Stimulated activated CD4-positive, alpha-beta T cell treated with anti-CD3 and anti-CD28 coated beads, Interleukin-1b, Interleukin-23, amount 100 ng/mL, for 24 hours (primary cell): ENCODE results near the gene PRM2.

ENCODE experiments used
- DNase-seq, 4 experiments: peaks; one replicate each; pipeline ENCODE4 v3.0.0-alpha.2; 2020; ENCODE audit warnings: low read depth in 4 of 4, low spot score in 1 of 4

PRM2 gene, protein sequence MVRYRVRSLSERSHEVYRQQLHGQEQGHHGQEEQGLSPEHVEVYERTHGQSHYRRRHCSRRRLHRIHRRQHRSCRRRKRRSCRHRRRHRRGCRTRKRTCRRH

GRCh38 chr16:11276143-11276895, at the start of gene PRM2:
Gene PRM2, minus strand, starts transcription at chr16:11276480. Its CDS starts 110 bp downstream, at chr16:11276370.
- no peak for DNase-seq

GRCh38 chr16:11325404-11326083, 49.3 kb upstream of the PRM2 start:
- no peak for DNase-seq

DNA sequence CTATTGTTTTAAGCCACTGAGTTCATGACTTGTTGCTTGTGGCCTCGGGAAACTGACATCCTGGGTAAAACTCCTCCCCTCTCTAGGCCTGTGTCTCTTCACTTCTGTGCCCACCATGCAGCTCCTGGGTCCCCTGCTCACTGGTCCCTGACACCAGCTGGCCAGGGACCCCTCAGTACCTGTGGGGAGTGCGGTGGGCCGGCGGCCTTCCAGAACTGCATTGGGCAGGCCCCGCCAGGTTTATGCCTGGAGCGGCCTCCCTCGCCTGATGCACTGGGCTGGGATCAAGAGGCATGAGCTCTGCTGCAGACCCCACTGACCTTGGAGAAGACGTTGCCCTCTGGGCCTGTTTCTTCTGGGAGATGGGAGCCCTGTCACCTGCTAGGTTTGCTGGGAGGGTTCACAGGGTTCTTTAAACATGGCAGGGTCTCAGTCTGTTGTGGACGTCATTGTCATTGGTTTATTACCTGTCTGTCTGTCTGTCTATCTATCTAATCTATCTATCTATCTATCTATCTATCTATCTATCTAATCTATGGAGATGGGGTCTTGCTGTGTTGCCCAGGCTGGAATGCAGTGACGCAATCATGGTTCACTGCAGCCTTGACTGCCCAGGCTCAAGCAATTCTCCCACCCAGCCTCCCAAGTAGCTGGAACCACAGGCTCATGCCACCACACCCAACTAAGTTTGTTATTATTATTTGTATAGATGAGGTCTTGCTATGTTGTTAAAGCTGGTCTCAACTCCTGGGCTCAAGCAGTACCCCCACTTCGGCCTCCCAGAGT, 47.5 kb upstream of the PRM2 start:
- no peak for DNase-seq

GRCh38 chr16:11322823-11323222, 46.5 kb upstream of the PRM2 start:
- DNase-seq, result no peak

DNA sequence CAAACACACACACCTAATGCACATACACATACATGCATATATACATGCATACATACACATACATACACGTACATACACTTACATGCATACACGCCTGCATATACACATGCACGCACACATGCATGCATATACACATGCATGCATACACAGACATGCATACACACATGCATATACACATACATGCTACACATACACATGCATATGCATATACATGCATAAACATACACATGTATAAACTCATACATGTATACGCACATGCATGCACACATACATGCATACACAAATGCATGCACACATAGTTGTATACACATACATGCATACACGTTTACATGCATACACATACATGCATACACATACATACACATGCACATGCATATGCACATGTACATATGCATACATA, 45.4 kb upstream of the PRM2 start:
- DNase-seq, result no peak

GRCh38 chr16:11320170-11320569, 43.9 kb upstream of the PRM2 start:
- no peak for DNase-seq

- DNase-seq, result no peak
Observed at GRCh38 chr16:11319529-11320146, 43.4 kb upstream of the PRM2 start.

DNA sequence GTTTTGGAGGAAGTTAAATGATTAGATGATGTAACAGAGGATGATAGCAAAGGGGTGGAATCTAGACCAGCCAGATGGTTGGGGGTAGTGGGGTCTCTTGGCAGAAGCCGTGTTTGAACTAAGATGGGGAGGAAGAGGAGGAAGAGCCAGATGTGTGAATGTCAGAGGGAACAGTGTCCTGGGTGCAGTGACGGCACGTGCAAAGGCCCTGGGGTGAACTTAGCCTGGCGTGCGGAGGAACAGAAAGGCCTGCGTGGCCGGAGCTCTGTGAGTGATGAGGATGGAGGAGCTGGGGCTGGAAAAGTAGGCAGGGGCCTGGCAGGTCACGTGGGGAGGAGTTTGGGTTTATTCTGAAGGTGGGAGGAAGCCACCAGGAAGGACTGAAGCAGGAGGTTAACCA, 42.5 kb upstream of the PRM2 start:
- no peak for DNase-seq

DNA sequence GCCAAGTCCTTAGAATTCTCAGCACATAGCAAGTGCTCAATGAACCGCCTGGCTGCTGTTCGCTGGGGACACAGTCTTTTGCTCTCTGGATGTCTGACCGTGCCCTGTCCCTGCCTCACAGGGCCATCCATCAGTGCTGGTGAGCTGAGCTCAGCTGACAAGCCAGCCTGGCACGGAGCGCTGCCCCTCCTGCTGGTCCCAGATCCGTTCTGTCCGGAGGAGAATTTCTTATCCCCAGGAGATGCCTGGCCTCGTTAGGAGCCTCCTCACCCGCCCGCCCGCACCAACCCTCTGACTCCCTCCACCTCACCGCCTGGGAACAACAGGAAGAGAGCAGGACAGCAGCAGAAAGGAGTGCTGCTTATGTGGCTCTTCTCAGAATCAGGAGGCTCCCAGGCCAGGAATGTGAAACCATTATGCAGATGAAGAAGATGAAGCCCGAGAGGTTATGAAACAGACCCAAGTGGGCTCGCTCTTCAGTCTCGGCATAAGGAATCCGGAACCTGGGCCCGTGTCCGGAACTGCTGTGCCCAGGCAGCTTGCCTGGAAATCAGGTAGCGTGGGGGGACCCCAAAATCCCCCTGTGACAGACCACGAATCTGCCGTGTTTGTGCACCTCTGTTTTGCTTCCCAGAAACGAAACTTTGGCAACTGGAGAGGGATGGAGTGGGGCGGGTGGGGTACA, 40.2 kb upstream of the PRM2 start:
- no peak for DNase-seq

GRCh38 chr16:11315510-11315909, 39.2 kb upstream of the PRM2 start:
- DNase-seq, result no peak

DNA sequence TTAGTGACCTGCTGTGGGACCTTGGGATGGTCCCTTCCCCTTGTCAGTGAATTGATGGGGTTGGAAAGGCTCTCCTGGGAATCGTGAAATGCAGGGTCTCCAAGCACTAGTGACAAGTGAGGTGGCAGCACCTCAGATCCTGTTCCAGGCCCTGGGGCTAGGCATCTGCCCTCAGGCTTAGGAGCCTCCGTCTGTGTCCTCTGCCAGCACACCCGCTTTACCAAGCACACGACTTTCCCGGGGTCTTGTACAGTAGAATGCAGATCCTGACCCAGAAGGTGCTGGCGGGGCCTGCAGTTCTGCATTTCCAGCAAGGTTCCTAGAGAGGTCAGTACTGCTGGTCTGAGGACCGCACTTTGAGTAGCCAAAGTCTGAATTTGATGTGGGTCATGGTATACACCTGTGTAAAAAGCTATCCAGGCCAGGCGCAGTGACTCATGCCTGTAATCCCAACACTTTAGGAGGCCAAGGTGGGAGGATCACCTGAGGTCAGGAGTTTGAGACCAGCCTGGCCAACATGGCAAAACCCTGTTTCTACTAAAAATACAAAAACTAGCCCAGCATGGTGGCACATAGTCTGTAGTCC, 38.1 kb upstream of the PRM2 start:
- DNase-seq, result no peak

DNA sequence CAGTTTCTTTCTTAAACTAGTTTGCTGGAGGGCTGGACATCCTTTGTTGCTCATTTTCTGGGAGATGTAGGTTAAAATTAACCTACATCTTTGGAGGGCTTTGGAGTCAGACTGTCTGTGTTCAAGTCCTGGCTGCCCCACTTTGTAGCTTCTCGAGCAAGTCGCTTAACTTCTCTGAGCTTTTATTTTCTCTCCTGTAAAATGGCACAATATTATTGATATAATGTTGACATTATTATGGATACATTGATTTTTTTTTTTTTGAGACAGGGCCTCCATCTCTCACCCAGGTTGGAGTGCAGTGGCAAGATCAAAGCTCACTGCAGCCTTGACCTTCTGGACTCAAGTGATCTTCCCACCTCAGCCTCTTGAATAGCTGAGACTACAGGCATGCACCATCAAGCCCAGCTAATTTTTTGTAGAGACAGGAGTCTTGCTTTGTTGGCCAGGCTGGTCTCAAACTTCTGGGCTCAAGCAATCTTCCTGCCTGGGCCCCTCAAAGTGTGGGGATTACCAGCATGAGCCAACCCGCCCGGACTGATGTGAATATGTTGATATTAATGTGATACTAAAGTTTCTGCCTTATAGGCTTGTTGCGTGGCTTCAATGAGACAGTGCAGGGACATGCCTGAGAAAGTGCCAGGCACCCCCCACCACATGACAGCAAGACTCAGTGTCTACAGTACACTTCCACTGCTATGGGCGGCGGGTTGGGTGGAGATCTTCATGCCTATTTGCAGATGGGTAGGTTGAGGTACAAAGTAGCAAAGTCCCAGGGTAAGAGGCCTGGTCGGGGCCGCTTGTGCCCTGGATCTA, 37.4 kb upstream of the PRM2 start:
- no peak for DNase-seq

GRCh38 chr16:11312718-11313492, 36.6 kb upstream of the PRM2 start:
- DNase-seq, result no peak

DNA sequence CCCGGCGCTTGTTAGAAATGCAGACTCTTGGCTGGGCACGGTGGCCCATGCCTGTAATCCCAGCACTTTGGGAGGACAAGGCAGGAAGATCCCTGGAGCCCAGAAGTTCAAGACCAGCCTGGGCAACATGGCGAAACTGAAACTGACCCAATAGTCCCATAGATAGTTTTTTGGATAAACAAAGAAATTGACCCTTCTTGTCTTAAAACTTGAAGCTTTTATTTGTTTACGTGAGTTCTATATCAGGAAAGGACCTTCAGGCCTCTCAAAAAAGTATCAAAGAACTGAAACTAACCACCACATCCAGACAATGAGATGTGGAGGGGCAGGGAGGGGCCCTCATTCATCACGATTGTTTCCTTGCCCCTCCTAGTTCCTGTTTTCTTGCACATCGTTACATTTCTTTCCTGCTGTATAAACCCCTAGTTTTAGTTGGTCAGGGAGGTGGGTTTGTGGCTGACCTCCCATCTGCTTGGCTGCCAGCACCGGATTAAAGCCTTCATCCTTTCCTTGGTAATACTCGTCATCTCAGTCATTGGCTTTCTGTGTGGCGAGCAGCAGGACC, 34.8 kb upstream of the PRM2 start:
- no peak for DNase-seq

DNA sequence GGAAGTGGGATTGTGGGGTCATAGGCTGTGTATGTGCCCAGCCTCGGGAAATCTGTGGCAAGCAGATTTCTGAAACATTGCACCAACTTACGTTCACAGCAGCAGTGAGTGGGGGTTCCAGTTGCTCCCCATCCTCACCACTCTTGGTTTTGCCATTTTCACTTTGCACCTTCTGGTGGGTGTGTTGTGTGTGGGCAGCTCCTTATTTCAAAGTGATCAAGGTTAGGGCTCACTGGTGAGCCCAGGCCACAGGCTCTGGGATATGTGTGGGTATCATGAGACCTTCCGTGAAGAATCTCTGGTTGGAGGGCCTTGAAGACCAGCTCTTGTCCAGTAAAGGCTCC, 34.3 kb upstream of the PRM2 start:
- no peak for DNase-seq

DNA sequence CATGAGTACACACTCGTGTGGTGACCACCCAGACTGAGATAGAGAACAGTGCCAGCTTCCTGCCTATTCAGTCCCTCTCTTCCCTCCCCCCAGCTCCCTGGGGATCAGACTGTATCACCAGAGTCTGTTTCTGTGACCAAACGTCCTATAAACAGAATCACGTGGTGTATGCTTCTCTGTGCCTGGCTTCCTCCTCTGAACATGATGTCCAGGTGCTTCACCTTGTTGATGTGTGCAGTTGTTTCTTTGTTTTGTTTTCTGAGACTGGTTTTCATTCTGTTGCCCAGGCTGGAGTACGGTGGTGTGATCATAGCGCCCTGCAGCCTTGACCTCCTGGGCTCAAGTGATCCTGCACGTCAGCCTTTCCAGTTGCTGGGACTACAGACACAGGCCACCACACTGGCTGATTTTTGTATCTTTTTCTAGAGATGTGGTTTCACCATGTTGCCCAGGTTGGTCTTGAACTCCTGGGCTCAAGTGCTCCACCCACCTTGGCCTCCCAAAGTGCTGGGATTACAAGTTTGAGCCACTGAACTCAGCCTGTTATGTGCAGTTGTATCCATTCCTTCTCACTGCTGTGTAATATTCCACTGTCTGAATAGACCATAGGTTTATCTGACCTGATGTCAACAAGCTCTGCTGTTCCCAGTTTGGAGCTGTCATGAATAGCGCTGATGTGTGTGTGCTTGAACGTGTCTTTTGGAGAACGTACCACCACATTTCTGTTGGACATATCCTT, 33.8 kb upstream of the PRM2 start:
- DNase-seq, result no peak

DNA sequence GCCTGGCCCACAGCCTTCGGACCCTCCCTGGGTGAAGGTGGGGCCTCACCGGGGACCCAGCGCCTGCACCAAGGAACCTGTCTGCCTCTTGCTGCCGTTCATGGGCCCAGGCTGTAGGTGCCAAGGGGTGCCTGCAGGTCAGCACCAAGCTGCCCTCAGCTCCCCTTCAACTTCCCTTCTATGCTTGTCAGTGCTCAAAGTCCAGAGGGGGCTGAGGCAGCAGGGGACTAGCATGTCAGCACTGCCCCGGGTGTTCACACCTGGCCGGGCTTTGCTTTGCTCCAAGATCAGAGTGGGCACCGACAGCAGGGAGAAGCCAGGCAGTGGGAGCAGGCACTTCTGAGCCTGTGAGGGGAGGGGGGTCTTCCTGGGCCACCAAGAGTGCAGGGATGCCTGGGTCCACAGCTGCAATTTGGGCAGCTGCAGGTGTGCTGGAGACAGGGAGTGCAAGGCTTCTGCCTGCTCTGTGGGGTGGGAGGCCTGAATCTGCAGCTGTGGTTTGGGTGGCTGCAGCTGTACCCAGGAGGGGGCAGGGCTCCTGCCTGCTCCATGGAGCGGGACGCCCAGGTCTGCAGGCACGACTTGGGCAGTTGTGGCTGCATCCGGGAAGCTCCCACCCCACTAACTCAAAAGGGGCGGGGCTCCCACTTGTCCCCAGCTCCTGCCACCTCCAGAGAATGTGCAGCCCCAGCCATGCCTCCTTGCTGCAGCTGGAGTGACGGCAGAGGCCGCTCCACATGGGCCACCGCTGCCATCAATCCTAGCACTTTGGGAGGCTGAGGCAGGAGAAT, 32.4 kb upstream of the PRM2 start:
- no peak for DNase-seq
